Nephron progenitor cell (in vitro differentiated cells): ENCODE results near the gene ANKRD63.
A peak's percentile ranks its signal among the peaks of the same experiment; 100 is the strongest.

Experiments used
- DNase-seq: peaks from one replicate; pipeline ENCODE4 v3.0.0; 2021
- H3K27ac Mint-ChIP-seq: 2 replicates; pipeline ENCODE4 v1.8.0; 2021; ENCODE audit warnings: mild to moderate bottlenecking, moderate library complexity, mixed read lengths
- H3K27me3 Mint-ChIP-seq: 2 replicates; pipeline ENCODE4 v1.8.0; 2021; ENCODE audit warnings: mild to moderate bottlenecking, low read depth, mixed read lengths; ENCODE audit not compliant: poor library complexity
- H3K36me3 Mint-ChIP-seq: 2 replicates; pipeline ENCODE4 v1.8.0; 2021; ENCODE audit warnings: low read depth, mixed read lengths
- H3K4me1 Mint-ChIP-seq: 2 replicates; pipeline ENCODE4 v1.8.0; 2021; ENCODE audit warnings: mixed read lengths
- H3K4me3 Mint-ChIP-seq: 2 replicates; pipeline ENCODE4 v1.8.0; 2021; ENCODE audit warnings: mild to moderate bottlenecking, moderate library complexity, mixed read lengths
- H3K9me3 Mint-ChIP-seq: 2 replicates; pipeline ENCODE4 v1.8.0; 2021; ENCODE audit warnings: mild to moderate bottlenecking, moderate library complexity, mixed read lengths
- CTCF ChIP-seq: fragments of 200-600 bp; sonication (generic); IDR thresholded peaks from 2 replicates; pipeline ENCODE4 v1.5.0; 2021; ENCODE audit warnings: antibody characterized with exemption

Gene ANKRD63

GRCh38 chr15:40290918-40291574 is 8.2 kb upstream of the ANKRD63 start:
- Mint-ChIP-seq H3K36me3 (no peaks in the 10 kb centered on the region), H3K4me1 (peaks cover 29% of the 10 kb centered on the region), H3K27me3 (peaks cover 89% of the 10 kb centered on the region), H3K27ac (no peak overlapping the region), H3K4me3 (peak overlapping the region; percentile 44), H3K9me3 (no peaks in the 10 kb centered on the region)
- TF ChIP-seq CTCF, result no peak
- peak; percentile 79 for DNase-seq

- TF ChIP-seq CTCF, result no peak
- Mint-ChIP-seq H3K27ac (no peak overlapping the region), H3K4me1 (peaks cover 30% of the 10 kb centered on the region), H3K9me3 (no peaks in the 10 kb centered on the region), H3K4me3 (peak overlapping the region; percentile 56), H3K27me3 (peaks cover 89% of the 10 kb centered on the region), H3K36me3 (no peaks in the 10 kb centered on the region)
- DNase-seq, result no peak
These were observed 7.7 kb upstream of the ANKRD63 start for GRCh38 chr15:40290545-40290917.

GRCh38 chr15:40289140-40289775 is 6.4 kb upstream of the ANKRD63 start:
- Mint-ChIP-seq H3K4me3 (peak overlapping the region; percentile 35), H3K9me3 (no peaks in the 10 kb centered on the region), H3K4me1 (peaks cover 32% of the 10 kb centered on the region), H3K36me3 (no peaks in the 10 kb centered on the region), H3K27me3 (peaks cover 94% of the 10 kb centered on the region), H3K27ac (no peak overlapping the region)
- DNase-seq, result no peak
- no peak for TF ChIP-seq CTCF

GRCh38 chr15:40287968-40288367 is 5.1 kb upstream of the ANKRD63 start:
- no peaks in the 10 kb centered on the region for H3K9me3 Mint-ChIP-seq
- DNase-seq, result peak; percentile 51
- peaks cover 26% of the 10 kb centered on the region for H3K4me1 Mint-ChIP-seq
- H3K27ac Mint-ChIP-seq, result no peak overlapping the region
- no peak for TF ChIP-seq CTCF
- peaks cover 97% of the 10 kb centered on the region for H3K27me3 Mint-ChIP-seq
- H3K4me3 Mint-ChIP-seq, result no peak overlapping the region
- H3K36me3 Mint-ChIP-seq, result no peaks in the 10 kb centered on the region

- DNase-seq, result no peak
- Mint-ChIP-seq H3K27me3 (peaks cover 97% of the 10 kb centered on the region), H3K36me3 (no peaks in the 10 kb centered on the region), H3K27ac (no peak overlapping the region), H3K4me3 (no peak overlapping the region), H3K4me1 (peaks cover 26% of the 10 kb centered on the region), H3K9me3 (no peaks in the 10 kb centered on the region)
- TF ChIP-seq CTCF, result no peak
These were observed 4.6 kb upstream of the ANKRD63 start for GRCh38 chr15:40287505-40287904.

GRCh38 chr15:40286794-40287193 is 3.9 kb upstream of the ANKRD63 start:
- no peaks in the 10 kb centered on the region for H3K36me3 Mint-ChIP-seq
- no peak overlapping the region for H3K4me3 Mint-ChIP-seq
- H3K27me3 Mint-ChIP-seq, result peaks cover 94% of the 10 kb centered on the region
- no peak for TF ChIP-seq CTCF
- H3K4me1 Mint-ChIP-seq, result peaks cover 26% of the 10 kb centered on the region
- no peak overlapping the region for H3K27ac Mint-ChIP-seq
- no peaks in the 10 kb centered on the region for H3K9me3 Mint-ChIP-seq
- no peak for DNase-seq
